OCI-LY1 (cell line): Measurements from ENCODE around the gene NME3.

Source experiments
- H2AFZ ChIP-seq: fragments of 200-600 bp; sonication (generic), shearing (Covaris generic); 2 replicates; pipeline ENCODE4 v1.6.0; 2014; ENCODE audit warnings: antibody characterized with exemption, mild to moderate bottlenecking, low read length
- H3F3A ChIP-seq: fragments of 200-600 bp; sonication (generic), shearing (Covaris generic); 2 replicates; pipeline ENCODE4 v1.6.0; 2014; ENCODE audit warnings: mild to moderate bottlenecking, antibody characterized with exemption, low read length, moderate library complexity; ENCODE audit not compliant: insufficient read depth
- H3K27ac ChIP-seq: fragments of 200-600 bp; sonication (generic); 2 replicates; pipeline ENCODE4 v1.5.1; 2014; ENCODE audit warnings: low read length, mixed run types, mild to moderate bottlenecking, low read depth; ENCODE audit not compliant: poor library complexity, severe bottlenecking
- H3K27me3 ChIP-seq: fragments of 200-600 bp; sonication (generic); 2 replicates; pipeline ENCODE4 v1.6.0; 2014; ENCODE audit warnings: antibody characterized with exemption, mild to moderate bottlenecking, low read length, moderate library complexity; ENCODE audit not compliant: insufficient read depth
- H3K36me3 ChIP-seq: fragments of 200-600 bp; sonication (generic); 2 replicates; pipeline ENCODE4 v1.6.1; 2014; ENCODE audit warnings: mild to moderate bottlenecking, antibody characterized with exemption, low read length, moderate library complexity, mixed read lengths; ENCODE audit not compliant: insufficient read depth
- H3K4me1 ChIP-seq: fragments of 200-600 bp; sonication (generic); 2 replicates; pipeline ENCODE4 v1.5.1; 2014; ENCODE audit warnings: mild to moderate bottlenecking, low read length, moderate library complexity; ENCODE audit not compliant: insufficient read depth, severe bottlenecking
- H3K4me2 ChIP-seq: fragments of 200-600 bp; sonication (generic), shearing (Covaris generic); 2 replicates; pipeline ENCODE4 v1.6.1; 2014; ENCODE audit warnings: low read length
- H3K4me3 ChIP-seq: fragments of 200-600 bp; sonication (generic); 2 replicates; pipeline ENCODE4 v1.5.1; 2014; ENCODE audit warnings: low read length, low read depth, mild to moderate bottlenecking, mixed read lengths; ENCODE audit not compliant: poor library complexity, severe bottlenecking
- H3K79me2 ChIP-seq: fragments of 200-600 bp; shearing (Covaris generic); 2 replicates; pipeline ENCODE4 v1.6.1; 2016; ENCODE audit warnings: mixed run types, low read length, mixed read lengths; ENCODE audit not compliant: insufficient read depth
- H3K9ac ChIP-seq: fragments of 200-600 bp; sonication (generic), shearing (Covaris generic); 2 replicates; pipeline ENCODE4 v1.6.1; 2014; ENCODE audit warnings: mild to moderate bottlenecking, low read length, mixed read lengths
- H3K9me2 ChIP-seq: fragments of 200-600 bp; sonication (generic), shearing (Covaris generic); 2 replicates; pipeline ENCODE4 v1.6.1; 2014; ENCODE audit warnings: low read depth, mild to moderate bottlenecking, low read length, mixed read lengths
- H3K9me3 ChIP-seq: fragments of 200-600 bp; shearing (Covaris generic); 2 replicates; pipeline ENCODE4 v1.6.1; 2014; ENCODE audit warnings: low read length, mixed read lengths
- H4K20me1 ChIP-seq: fragments of 200-600 bp; sonication (generic), shearing (Covaris generic); 2 replicates; pipeline ENCODE4 v1.6.0; 2016; ENCODE audit warnings: mild to moderate bottlenecking, low read length; ENCODE audit not compliant: insufficient read depth
- EZH2 ChIP-seq: fragments of 200-600 bp; sonication (generic), shearing (Covaris generic); IDR thresholded peaks from 2 replicates; pipeline ENCODE4 v1.8.0; 2017; ENCODE audit warnings: borderline replicate concordance, mixed run types, mild to moderate bottlenecking, antibody characterized with exemption, low read length, moderate library complexity, mixed read lengths
- TF ChIP-seq, protein P1 (sequence below): fragments of 200-600 bp; sonication (generic), shearing (Covaris generic); IDR thresholded peaks from 2 replicates; pipeline ENCODE4 v1.5.1; 2017; ENCODE audit warnings: mild to moderate bottlenecking, antibody characterized with exemption, low read length, moderate library complexity, mixed read lengths

Gene NME3

GRCh38 chr16:1745900-1746692 lies 25.2 kb downstream of the NME3 start:
- Histone ChIP-seq H3K27me3 (no peaks in the 10 kb centered on the region), H3K9me3 (no peaks in the 10 kb centered on the region), H3K27ac (no peak overlapping the region), H3K79me2 (no peaks in the 10 kb centered on the region), H3K4me1 (no peaks in the 10 kb centered on the region), H2AFZ (no peak overlapping the region), H3F3A (no peaks in the 10 kb centered on the region), H3K4me3 (no peak overlapping the region), H3K9ac (no peak overlapping the region), H3K36me3 (peaks cover 52% of the 10 kb centered on the region), H3K4me2 (no peak overlapping the region), H4K20me1 (no peaks in the 10 kb centered on the region), H3K9me2 (no peaks in the 10 kb centered on the region)
- no peak for TF ChIP-seq EZH2
- TF ChIP-seq, protein P1, sequence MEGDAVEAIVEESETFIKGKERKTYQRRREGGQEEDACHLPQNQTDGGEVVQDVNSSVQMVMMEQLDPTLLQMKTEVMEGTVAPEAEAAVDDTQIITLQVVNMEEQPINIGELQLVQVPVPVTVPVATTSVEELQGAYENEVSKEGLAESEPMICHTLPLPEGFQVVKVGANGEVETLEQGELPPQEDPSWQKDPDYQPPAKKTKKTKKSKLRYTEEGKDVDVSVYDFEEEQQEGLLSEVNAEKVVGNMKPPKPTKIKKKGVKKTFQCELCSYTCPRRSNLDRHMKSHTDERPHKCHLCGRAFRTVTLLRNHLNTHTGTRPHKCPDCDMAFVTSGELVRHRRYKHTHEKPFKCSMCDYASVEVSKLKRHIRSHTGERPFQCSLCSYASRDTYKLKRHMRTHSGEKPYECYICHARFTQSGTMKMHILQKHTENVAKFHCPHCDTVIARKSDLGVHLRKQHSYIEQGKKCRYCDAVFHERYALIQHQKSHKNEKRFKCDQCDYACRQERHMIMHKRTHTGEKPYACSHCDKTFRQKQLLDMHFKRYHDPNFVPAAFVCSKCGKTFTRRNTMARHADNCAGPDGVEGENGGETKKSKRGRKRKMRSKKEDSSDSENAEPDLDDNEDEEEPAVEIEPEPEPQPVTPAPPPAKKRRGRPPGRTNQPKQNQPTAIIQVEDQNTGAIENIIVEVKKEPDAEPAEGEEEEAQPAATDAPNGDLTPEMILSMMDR, result no peak

GRCh38 chr16:1745181-1745899 lies 26.0 kb downstream of the NME3 start:
- no peak overlapping the region for H3K4me3 ChIP-seq
- no peak overlapping the region for H2AFZ ChIP-seq
- H3K36me3 ChIP-seq, result peaks cover 58% of the 10 kb centered on the region

DNA sequence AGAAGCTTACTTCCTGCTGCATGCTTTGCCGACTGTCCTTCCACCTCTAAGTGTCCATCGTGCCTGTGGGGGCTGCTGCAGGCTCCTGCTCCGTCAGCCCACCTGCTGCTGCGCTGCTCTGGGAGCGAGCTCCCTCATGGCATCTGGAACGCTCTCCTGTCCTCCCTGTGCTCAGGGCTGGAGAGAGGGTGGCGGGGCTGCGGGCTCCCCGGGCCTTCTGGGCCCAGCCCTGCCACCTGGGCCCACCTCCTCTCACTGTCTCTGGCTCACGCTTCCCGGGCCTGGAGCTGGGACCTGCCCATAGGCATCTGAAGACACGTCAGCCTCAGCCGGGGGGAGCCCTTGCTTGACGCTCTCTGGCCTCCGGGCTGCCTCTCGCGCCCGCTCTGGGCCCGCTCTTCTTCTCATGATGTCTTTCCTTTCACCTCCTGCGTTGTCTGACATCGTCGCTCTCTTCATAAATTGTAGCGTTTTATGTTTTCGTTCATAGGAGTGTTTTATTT lies 27.0 kb downstream of the NME3 start:
- no peaks in the 10 kb centered on the region for H3K4me1 ChIP-seq
- peaks cover 56% of the 10 kb centered on the region for H3K36me3 ChIP-seq

More at GRCh38 chr16:1745181-1745899, 26.0 kb downstream of the NME3 start:
- no peaks in the 10 kb centered on the region for H3K79me2 ChIP-seq
- H3K4me2 ChIP-seq, result no peak overlapping the region
- no peak overlapping the region for H3K27ac ChIP-seq
- no peak for TF ChIP-seq EZH2
- TF ChIP-seq, protein P1, result no peak
- no peaks in the 10 kb centered on the region for H3K9me2 ChIP-seq
- no peaks in the 10 kb centered on the region for H3K27me3 ChIP-seq
- H3K9me3 ChIP-seq, result no peaks in the 10 kb centered on the region
- no peaks in the 10 kb centered on the region for H3K4me1 ChIP-seq
- no peak overlapping the region for H3K9ac ChIP-seq
- H4K20me1 ChIP-seq, result no peaks in the 10 kb centered on the region
- no peaks in the 10 kb centered on the region for H3F3A ChIP-seq

More for the DNA sequence above, 27.0 kb downstream of the NME3 start:
- Histone ChIP-seq H3K9me2 (no peaks in the 10 kb centered on the region), H3F3A (no peaks in the 10 kb centered on the region; the same call in 1 of the 2 replicates), H3K9me3 (no peaks in the 10 kb centered on the region), H4K20me1 (no peaks in the 10 kb centered on the region), H3K4me3 (no peak overlapping the region), H3K27me3 (no peaks in the 10 kb centered on the region), H3K27ac (no peak overlapping the region), H3K9ac (no peak overlapping the region), H2AFZ (no peak overlapping the region), H3K4me2 (no peak overlapping the region), H3K79me2 (no peaks in the 10 kb centered on the region)
- TF ChIP-seq EZH2, result no peak
- TF ChIP-seq, protein P1, result no peak
